ENCODE results near the gene PTH1R.

DNA sequence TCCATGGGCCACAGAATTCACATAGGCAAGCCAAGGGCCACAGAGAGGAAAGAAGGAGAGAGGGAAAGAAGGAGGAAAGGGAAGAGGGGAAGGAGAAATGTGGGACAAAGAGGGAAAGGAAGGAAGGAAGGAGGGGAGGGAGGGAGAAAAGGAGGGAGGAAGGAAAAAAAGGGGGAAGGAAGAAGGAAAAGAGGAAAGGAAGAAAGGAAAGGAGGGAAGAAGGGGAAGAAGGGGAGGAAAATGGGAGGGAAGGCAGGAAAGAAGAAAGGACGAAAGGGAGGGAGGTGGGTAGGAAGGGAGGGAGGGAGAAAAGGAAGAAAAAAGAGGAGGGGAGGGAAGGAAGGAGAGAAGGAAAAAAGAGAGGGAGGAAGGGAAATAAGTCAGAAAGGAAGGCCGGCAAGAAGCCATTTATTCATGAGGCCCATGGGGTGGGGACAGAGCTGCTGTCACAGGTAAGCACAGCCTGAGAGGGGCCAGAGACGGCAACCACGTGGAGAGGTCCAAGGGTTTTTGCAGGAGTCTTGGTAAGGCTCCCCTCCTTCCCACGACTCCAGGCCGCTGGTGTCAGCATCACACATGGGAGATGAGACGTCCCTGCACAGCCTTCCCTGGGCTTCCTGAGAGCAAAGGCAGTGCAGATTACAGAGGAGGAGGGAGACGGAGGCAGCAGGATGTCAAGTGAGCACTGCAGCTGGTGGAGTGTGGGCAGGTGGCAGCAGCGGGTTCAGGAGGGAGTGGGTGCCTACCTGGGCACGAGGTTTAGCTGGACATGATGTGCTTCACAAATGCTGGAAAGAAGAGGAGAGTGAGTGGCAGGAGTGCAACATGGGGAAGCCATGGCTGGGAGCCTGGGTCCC, 19.8 kb upstream of the PTH1R start:
- TF ChIP-seq FOXA1 (IDR thresholded peaks at IDR 0.05), result no peak
- no peak for TF ChIP-seq SP1 (IDR thresholded peaks at IDR 0.05)
- no peak for TF ChIP-seq SUZ12 (IDR thresholded peaks at IDR 0.05)
- TF ChIP-seq FOXM1 (IDR thresholded peaks at IDR 0.05; ENCODE audit: borderline replicate concordance), result no peak
- no peak for TF ChIP-seq HDGF (IDR thresholded peaks at IDR 0.05; ENCODE audit: borderline replicate concordance)
- TF ChIP-seq, protein P1, sequence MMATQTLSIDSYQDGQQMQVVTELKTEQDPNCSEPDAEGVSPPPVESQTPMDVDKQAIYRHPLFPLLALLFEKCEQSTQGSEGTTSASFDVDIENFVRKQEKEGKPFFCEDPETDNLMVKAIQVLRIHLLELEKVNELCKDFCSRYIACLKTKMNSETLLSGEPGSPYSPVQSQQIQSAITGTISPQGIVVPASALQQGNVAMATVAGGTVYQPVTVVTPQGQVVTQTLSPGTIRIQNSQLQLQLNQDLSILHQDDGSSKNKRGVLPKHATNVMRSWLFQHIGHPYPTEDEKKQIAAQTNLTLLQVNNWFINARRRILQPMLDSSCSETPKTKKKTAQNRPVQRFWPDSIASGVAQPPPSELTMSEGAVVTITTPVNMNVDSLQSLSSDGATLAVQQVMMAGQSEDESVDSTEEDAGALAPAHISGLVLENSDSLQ (IDR thresholded peaks at IDR 0.05), result no peak
